Fibroblast of lung (primary cell): ENCODE results near the gene ZP4. TPM values are rescaled to one million over a fixed set of nuclear protein-coding genes. Genes with fewer than 3 reads are reported as not detected.

Experiments used
- DNase-seq, 2 donors: peaks; one replicate each; pipeline versions ENCODE4 v3.0.0 to v3.0.0-alpha.2; 2010; ENCODE audit warnings: low read depth in 2 of 2
- H2AFZ ChIP-seq: 2 replicates; pipeline ENCODE4 v1.5.1; 2012; ENCODE audit warnings: low read length, control low read depth, inconsistent platforms
- H3K27ac ChIP-seq: 2 replicates; pipeline ENCODE4 v1.5.1; 2011; ENCODE audit warnings: low read length, control low read depth; ENCODE audit not compliant: insufficient read depth
- H3K27me3 ChIP-seq: 2 replicates; pipeline ENCODE4 v1.5.1; 2011; ENCODE audit warnings: mild to moderate bottlenecking, low read length; ENCODE audit not compliant: control insufficient read depth, insufficient read depth
- H3K36me3 ChIP-seq: 2 replicates; pipeline ENCODE4 v1.5.1; 2011; ENCODE audit warnings: low read length; ENCODE audit not compliant: control insufficient read depth, insufficient read depth
- H3K4me1 ChIP-seq: 2 replicates; pipeline ENCODE4 v1.5.1; 2011; ENCODE audit warnings: low read length; ENCODE audit not compliant: control insufficient read depth, insufficient read depth; ENCODE audit errors: extremely low read depth
- H3K4me2 ChIP-seq: 2 replicates; pipeline ENCODE4 v1.5.1; 2011; ENCODE audit warnings: low read length, control low read depth; ENCODE audit not compliant: insufficient read depth; ENCODE audit errors: extremely low read depth
- H3K4me3 ChIP-seq, 4 experiments: fragments of 200-600 bp in 1 of 4; sonication (generic) in 1 of 4; replicated peaks in 1 of 4; 2 replicates each; pipeline ENCODE4 v1.5.1; 2011 to 2016; ENCODE audit warnings: low read length in 4 of 4, low read depth in 3 of 4, mild to moderate bottlenecking in 3 of 4, control low read depth in 2 of 4, inconsistent platforms in 1 of 4, mixed read lengths in 1 of 4; ENCODE audit not compliant: insufficient read depth in 1 of 4; ENCODE audit errors: control extremely low read depth in 1 of 4
- H3K79me2 ChIP-seq: 2 replicates; pipeline ENCODE4 v1.5.1; 2012; ENCODE audit warnings: mild to moderate bottlenecking, low read length, inconsistent platforms; ENCODE audit not compliant: control insufficient read depth, insufficient read depth
- H3K9ac ChIP-seq: 2 replicates; pipeline ENCODE4 v1.5.1; 2011; ENCODE audit warnings: mild to moderate bottlenecking, low read length, control low read depth; ENCODE audit not compliant: insufficient read depth
- H3K9me3 ChIP-seq: 2 replicates; pipeline ENCODE4 v1.5.1; 2012; ENCODE audit warnings: low read depth, low read length; ENCODE audit not compliant: control insufficient read depth, insufficient read depth
- H4K20me1 ChIP-seq: 2 replicates; pipeline ENCODE4 v1.5.1; 2011; ENCODE audit warnings: low read length; ENCODE audit not compliant: control insufficient read depth, insufficient read depth; ENCODE audit errors: extremely low read depth
- CTCF ChIP-seq, 2 donors: IDR thresholded peaks in 1 of 2; conservative IDR thresholded peaks in 1 of 2; 1 replicate in 1 of 2; 2 replicates in 1 of 2; pipeline ENCODE4 v1.5.1; 2011 to 2012; ENCODE audit warnings: low read length in 2 of 2, control low read depth in 1 of 2, inconsistent platforms in 1 of 2, low read depth in 1 of 2, mild to moderate bottlenecking in 1 of 2
- EZH2 ChIP-seq: IDR thresholded peaks from 2 replicates; pipeline ENCODE4 v1.5.1; 2012; ENCODE audit warnings: low read length, control low read depth, mild to moderate bottlenecking; ENCODE audit errors: missing control alignments
- polyA plus RNA-seq, 2 donors: library from polyadenylated mRNA; depleted of rRNA in 1 of 2; stranded (reverse) in 1 of 2; unstranded in 1 of 2; fragments of >200 nt; gene quantifications; 2 replicates each; pipeline ENCODE4 v1.2.1, GENCODE V29; 2011 to 2012; ENCODE audit warnings: missing spikeins in 1 of 2
- total RNA-seq: library from RNA; depleted of rRNA; stranded (reverse); fragments of >200 nt; gene quantifications from 2 replicates; pipeline ENCODE4 v1.2.1, GENCODE V29; 2014

The ZP4 gene
- total and polyA plus RNA-seq, 2 donors (not counting 1 experiment from before 2014, with no cell fraction given) = not detected

GRCh38 chr1:237861944-237862343 lies 28.8 kb downstream of the ZP4 start:
- TF ChIP-seq CTCF (conservative IDR thresholded peaks at IDR 0.05 in 1 of 2, IDR thresholded peaks at IDR 0.05 in 1 of 2; ENCODE audit: low read depth in 1 of 2, low read length in 2 of 2) = no peak
- no peak for TF ChIP-seq EZH2
- no peak overlapping the region for H3K4me2 ChIP-seq
- H3K9me3 ChIP-seq = no peaks in the 10 kb centered on the region
- H3K27me3 ChIP-seq = no peaks in the 10 kb centered on the region
- no peaks in the 10 kb centered on the region for H3K36me3 ChIP-seq
- H3K9ac ChIP-seq = no peak overlapping the region
- no peak overlapping the region for H3K27ac ChIP-seq
- H4K20me1 ChIP-seq = no peaks in the 10 kb centered on the region
- DNase-seq = no peak
- no peak overlapping the region for H3K4me3 ChIP-seq
- no peak overlapping the region for H2AFZ ChIP-seq
- no peaks in the 10 kb centered on the region for H3K79me2 ChIP-seq
- H3K4me1 ChIP-seq = no peaks in the 10 kb centered on the region

GRCh38 chr1:237858992-237859391 lies 31.7 kb downstream of the ZP4 start:
- no peaks in the 10 kb centered on the region for H4K20me1 ChIP-seq
- no peaks in the 10 kb centered on the region for H3K79me2 ChIP-seq
- H3K4me1 ChIP-seq = no peaks in the 10 kb centered on the region
- H3K27me3 ChIP-seq = no peaks in the 10 kb centered on the region
- H3K27ac ChIP-seq = no peak overlapping the region
- TF ChIP-seq CTCF (conservative IDR thresholded peaks at IDR 0.05 in 1 of 2, IDR thresholded peaks at IDR 0.05 in 1 of 2; ENCODE audit: low read depth in 1 of 2, low read length in 2 of 2) = no peak
- no peak for TF ChIP-seq EZH2
- H3K9ac ChIP-seq = no peak overlapping the region
- no peaks in the 10 kb centered on the region for H3K36me3 ChIP-seq
- H3K4me3 ChIP-seq = no peak overlapping the region
- H3K4me2 ChIP-seq = no peak overlapping the region
- no peaks in the 10 kb centered on the region for H3K9me3 ChIP-seq
- H2AFZ ChIP-seq = no peak overlapping the region
- no peak for DNase-seq

GRCh38 chr1:237857455-237857854 lies 33.3 kb downstream of the ZP4 start:
- no peak overlapping the region for H3K4me2 ChIP-seq
- no peaks in the 10 kb centered on the region for H3K4me1 ChIP-seq
- H3K9me3 ChIP-seq = no peaks in the 10 kb centered on the region
- TF ChIP-seq CTCF (conservative IDR thresholded peaks at IDR 0.05 in 1 of 2, IDR thresholded peaks at IDR 0.05 in 1 of 2; ENCODE audit: low read depth in 1 of 2, low read length in 2 of 2) = no peak
- TF ChIP-seq EZH2 = no peak
- H3K27me3 ChIP-seq = no peaks in the 10 kb centered on the region
- H3K9ac ChIP-seq = no peak overlapping the region
- no peaks in the 10 kb centered on the region for H3K36me3 ChIP-seq
- no peak overlapping the region for H3K4me3 ChIP-seq
- H3K79me2 ChIP-seq = no peaks in the 10 kb centered on the region
- H4K20me1 ChIP-seq = no peaks in the 10 kb centered on the region
- no peak overlapping the region for H2AFZ ChIP-seq
- DNase-seq = no peak
- H3K27ac ChIP-seq = no peak overlapping the region
